MM.1S (cell line): ENCODE measurements around the gene EXOC3L4.

ENCODE experiments used
- DNase-seq: peaks from one replicate; pipeline ENCODE4 v3.0.0-alpha.2; 2015
- H2AFZ ChIP-seq: fragments of 300-600 bp; sonication (generic); 2 replicates; pipeline ENCODE4 v1.6.0; 2016; ENCODE audit warnings: antibody characterized with exemption, low read length
- H3F3A ChIP-seq: fragments of 300-600 bp; sonication (generic); 2 replicates; pipeline ENCODE4 v1.6.1; 2016; ENCODE audit warnings: mild to moderate bottlenecking, antibody characterized with exemption, low read length, moderate library complexity, mixed read lengths; ENCODE audit not compliant: insufficient read depth
- H3K27ac ChIP-seq: fragments of 300-600 bp; sonication (generic); 2 replicates; pipeline ENCODE4 v1.5.1; 2016; ENCODE audit warnings: mild to moderate bottlenecking, low read length
- H3K27me3 ChIP-seq: fragments of 300-600 bp; sonication (generic); replicated peaks from 2 replicates; pipeline ENCODE4 v1.6.0; 2016; ENCODE audit warnings: low read length; ENCODE audit not compliant: insufficient read depth
- H3K36me3 ChIP-seq: fragments of 300-600 bp; sonication (generic); replicated peaks from 2 replicates; pipeline ENCODE4 v1.6.1; 2016; ENCODE audit warnings: mild to moderate bottlenecking, low read length, mixed read lengths; ENCODE audit not compliant: insufficient read depth
- H3K4me1 ChIP-seq: fragments of 300-600 bp; sonication (generic); 2 replicates; pipeline ENCODE4 v1.6.1; 2016; ENCODE audit warnings: low read length, mixed read lengths
- H3K4me2 ChIP-seq: fragments of 300-600 bp; sonication (generic); 2 replicates; pipeline ENCODE4 v1.6.0; 2016; ENCODE audit warnings: low read depth, low read length
- H3K4me3 ChIP-seq: fragments of 300-600 bp; sonication (generic); 2 replicates; pipeline ENCODE4 v1.5.1; 2016; ENCODE audit warnings: low read length, mixed read lengths
- H3K79me2 ChIP-seq: fragments of 300-600 bp; sonication (generic); 2 replicates; pipeline ENCODE4 v1.6.1; 2016; ENCODE audit warnings: mixed run types, low read length, mixed read lengths
- H3K9ac ChIP-seq: fragments of 300-600 bp; sonication (generic); 2 replicates; pipeline ENCODE4 v1.6.1; 2016; ENCODE audit warnings: low read length, mixed read lengths
- H3K9me2 ChIP-seq: fragments of 300-600 bp; sonication (generic); replicated peaks from 2 replicates; pipeline ENCODE4 v1.6.1; 2016; ENCODE audit warnings: mild to moderate bottlenecking, low read length, mixed read lengths; ENCODE audit not compliant: insufficient read depth
- H3K9me3 ChIP-seq: fragments of 300-600 bp; sonication (generic); replicated peaks from 2 replicates; pipeline ENCODE4 v1.6.1; 2016; ENCODE audit warnings: mild to moderate bottlenecking, low read length, mixed read lengths; ENCODE audit not compliant: insufficient read depth
- H4K20me1 ChIP-seq: fragments of 300-600 bp; sonication (generic); 2 replicates; pipeline ENCODE4 v1.6.1; 2016; ENCODE audit warnings: mild to moderate bottlenecking, low read length, moderate library complexity, mixed read lengths; ENCODE audit not compliant: insufficient read depth
- CTCF ChIP-seq: fragments of 300-600 bp; sonication (generic); IDR thresholded peaks from 2 replicates; pipeline ENCODE4 v1.5.1; 2016; ENCODE audit warnings: antibody characterized with exemption, low read length, mixed read lengths
- EZH2 ChIP-seq: fragments of 300-600 bp; sonication (generic); optimal IDR thresholded peaks from 2 replicates; pipeline ENCODE3; 2017; ENCODE audit warnings: low read depth, mild to moderate bottlenecking, antibody characterized with exemption, low read length, mixed read lengths
- EZH2phosphoT487 ChIP-seq: fragments of 300-600 bp; sonication (generic); IDR thresholded peaks from 2 replicates; pipeline ENCODE4 v1.6.1; 2018; ENCODE audit warnings: antibody characterized with exemption, low read length

EXOC3L4 gene

DNA sequence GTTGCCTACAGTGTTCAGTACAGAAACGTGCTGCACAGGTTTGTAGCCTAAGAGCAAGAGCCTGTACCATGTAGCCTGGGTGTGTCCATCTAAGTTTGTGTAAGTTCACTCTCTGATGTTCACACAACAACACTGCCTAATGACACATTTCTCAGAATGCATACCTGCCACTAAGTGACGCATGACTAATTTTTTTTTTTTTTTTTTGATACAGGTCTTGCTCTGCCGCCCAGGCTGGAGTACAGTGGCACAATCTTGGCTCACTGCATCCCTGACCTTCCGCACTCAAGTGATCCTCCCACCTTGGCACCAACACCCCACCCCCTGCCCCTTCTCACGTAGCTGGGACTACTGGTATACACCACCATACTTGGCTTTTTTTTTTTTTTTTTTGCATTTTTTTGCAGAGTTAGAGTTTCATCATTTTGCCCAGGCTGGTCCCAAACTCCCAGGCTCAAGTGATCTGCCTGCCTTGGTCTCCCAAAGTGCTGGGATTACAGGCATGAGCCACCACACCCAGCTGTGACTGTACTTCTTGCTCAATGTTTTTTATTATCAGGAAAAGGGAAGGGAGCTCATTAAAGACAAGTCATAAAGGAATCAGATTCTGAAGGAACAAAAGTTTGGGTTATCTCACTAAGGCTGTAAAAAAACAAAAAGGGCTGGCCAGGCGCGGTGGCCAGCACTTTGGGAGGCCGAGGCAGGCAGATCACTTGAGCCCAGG, 27.1 kb upstream of the EXOC3L4 start:
- H3F3A ChIP-seq: no peaks in the 10 kb centered on the region
- peaks cover 8% of the 10 kb centered on the region for H3K27me3 ChIP-seq
- H3K36me3 ChIP-seq: no peaks in the 10 kb centered on the region
- DNase-seq: no peak
- H3K79me2 ChIP-seq: no peaks in the 10 kb centered on the region
- H3K9me2 ChIP-seq: no peaks in the 10 kb centered on the region
- no peaks in the 10 kb centered on the region for H4K20me1 ChIP-seq
- H3K4me1 ChIP-seq: no peaks in the 10 kb centered on the region
- no peak overlapping the region for H2AFZ ChIP-seq
- H3K4me3 ChIP-seq: no peak overlapping the region
- no peak overlapping the region for H3K4me2 ChIP-seq
- no peak overlapping the region for H3K9ac ChIP-seq
- TF ChIP-seq EZH2: no peak
- no peak for TF ChIP-seq CTCF
- no peak for TF ChIP-seq EZH2phosphoT487
- no peaks in the 10 kb centered on the region for H3K9me3 ChIP-seq
- H3K27ac ChIP-seq: no peak overlapping the region

DNA sequence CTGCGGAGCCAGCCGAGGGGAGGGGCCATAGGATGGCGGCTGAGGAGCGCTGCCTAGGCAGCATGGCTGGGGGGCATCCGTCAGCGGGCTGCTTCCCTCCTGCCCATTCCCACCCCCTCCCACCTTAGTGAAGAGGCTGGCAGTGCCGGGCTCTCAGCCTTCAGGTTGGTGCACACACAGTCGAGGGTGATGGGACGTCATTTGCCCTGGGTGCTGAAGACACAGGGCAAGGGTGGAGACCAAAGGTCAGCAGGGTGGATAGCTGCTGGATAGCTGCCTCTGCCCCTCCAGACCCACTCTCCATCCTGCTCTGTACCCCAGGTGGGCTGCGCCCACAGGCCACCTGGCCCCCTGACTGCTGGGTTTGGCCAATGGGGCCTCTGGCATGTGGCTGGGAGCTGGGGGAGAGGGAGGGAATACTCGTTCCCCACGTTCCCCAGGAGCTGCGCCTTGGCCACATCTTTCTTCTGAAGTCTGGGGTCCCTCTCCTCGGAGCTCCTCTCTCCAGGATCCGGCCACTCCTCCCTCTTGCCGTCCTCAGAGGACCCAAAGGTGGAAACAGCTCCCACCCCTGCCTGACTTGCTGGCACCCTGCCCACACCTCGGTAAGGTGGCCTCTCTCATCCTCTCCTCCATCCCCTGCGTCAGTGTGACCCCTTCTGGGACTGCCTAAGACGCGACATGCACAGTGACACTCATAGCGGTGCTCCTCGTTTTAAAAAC, 26.0 kb upstream of the EXOC3L4 start:
- Histone ChIP-seq H3K4me3 (no peak overlapping the region), H3K4me2 (no peak overlapping the region), H3K4me1 (no peaks in the 10 kb centered on the region), H3F3A (no peaks in the 10 kb centered on the region), H3K27ac (no peak overlapping the region), H3K9me3 (no peaks in the 10 kb centered on the region), H3K36me3 (no peaks in the 10 kb centered on the region), H3K79me2 (no peaks in the 10 kb centered on the region), H3K9me2 (no peaks in the 10 kb centered on the region), H3K27me3 (peaks cover 8% of the 10 kb centered on the region), H2AFZ (no peak overlapping the region), H3K9ac (no peak overlapping the region), H4K20me1 (no peaks in the 10 kb centered on the region)
- TF ChIP-seq EZH2phosphoT487 (no peak), CTCF (no peak), EZH2 (no peak)
- DNase-seq: no peak

DNA sequence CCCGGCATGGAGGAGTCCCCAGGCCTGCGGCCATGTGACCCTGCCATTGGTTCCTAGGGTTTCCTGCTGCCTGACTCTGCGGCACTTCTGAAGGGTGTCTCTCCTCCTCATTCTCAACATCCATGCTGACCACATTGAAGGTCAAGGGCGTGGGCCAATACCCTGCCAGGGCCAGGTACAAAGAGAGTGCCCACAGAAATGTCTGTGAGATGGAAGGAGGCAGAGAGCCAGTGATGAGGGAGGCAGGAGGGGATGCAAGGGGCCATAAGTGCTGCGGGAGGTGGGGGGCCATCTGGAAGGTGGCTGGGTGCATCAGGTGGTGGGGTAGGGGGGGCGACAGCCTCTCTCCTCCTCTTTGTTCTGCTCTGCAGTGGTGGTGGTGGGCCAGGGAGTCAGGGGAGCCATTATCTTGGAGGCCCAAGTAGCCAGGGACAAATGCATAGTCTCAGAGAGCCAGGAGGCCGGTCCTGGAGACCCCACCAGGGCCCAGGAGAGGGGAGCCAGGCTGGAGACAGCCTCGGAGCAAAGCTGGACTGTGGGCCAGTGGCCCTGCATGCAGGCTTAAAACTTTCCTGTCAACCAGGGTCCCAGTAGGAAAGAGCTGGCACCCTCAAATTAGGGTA, 24.2 kb upstream of the EXOC3L4 start:
- Histone ChIP-seq H3K9me2 (no peaks in the 10 kb centered on the region), H3K36me3 (no peaks in the 10 kb centered on the region), H3K9me3 (no peaks in the 10 kb centered on the region), H3F3A (no peaks in the 10 kb centered on the region), H3K4me3 (no peak overlapping the region), H3K27me3 (peaks cover 16% of the 10 kb centered on the region), H3K9ac (no peak overlapping the region), H3K4me2 (no peak overlapping the region), H2AFZ (no peak overlapping the region), H3K27ac (no peak overlapping the region), H3K79me2 (no peaks in the 10 kb centered on the region), H3K4me1 (no peaks in the 10 kb centered on the region), H4K20me1 (no peaks in the 10 kb centered on the region)
- TF ChIP-seq EZH2 (no peak), EZH2phosphoT487 (no peak), CTCF (no peak)
- no peak for DNase-seq
